ENCODE measurements around the gene WASF2. TPM values are rescaled to one million over a fixed set of nuclear protein-coding genes. Genes with fewer than 3 reads are reported as not detected.

WASF2 gene
- total and polyA plus RNA-seq, 2 of the 13 experiments (the other 11 are each of a cell fraction or from before 2014, with no cell fraction given), result 10.4 to 27.7 TPM

GRCh38 chr1:27522432-27523336 lies 32.7 kb upstream of the WASF2 start (continued):
- TF ChIP-seq MYPOP (CRISPR knock-in tag; IDR thresholded peaks at IDR 0.05), result no peak
- no peak for TF ChIP-seq ZBTB4 (CRISPR knock-in tag; IDR thresholded peaks at IDR 0.05; ENCODE audit: borderline replicate concordance)
- no peak for TF ChIP-seq ZFP36 (IDR thresholded peaks at IDR 0.05; ENCODE audit: borderline replicate concordance, low read depth, low read length, partially characterized antibody)
- TF ChIP-seq HNRNPH1 (optimal IDR thresholded peaks at IDR 0.05; ENCODE audit: low read depth, low read length), result no peak
- no peak for TF ChIP-seq U2AF1 (optimal IDR thresholded peaks at IDR 0.05; ENCODE audit: low read depth, low read length)
- TF ChIP-seq ZNF460 (CRISPR knock-in tag; IDR thresholded peaks at IDR 0.05; ENCODE audit: borderline replicate concordance), result no peak
- TF ChIP-seq PHF20 (CRISPR knock-in tag; IDR thresholded peaks at IDR 0.05), result no peak
- TF ChIP-seq SMARCE1 (IDR thresholded peaks at IDR 0.05; ENCODE audit: borderline replicate concordance), result no peak
- no peak for TF ChIP-seq ADNP (CRISPR knock-in tag; IDR thresholded peaks at IDR 0.05)
- TF ChIP-seq XBP1 (CRISPR knock-in tag; IDR thresholded peaks at IDR 0.05), result no peak
- no peak for TF ChIP-seq TRIM24 (CRISPR knock-in tag; IDR thresholded peaks at IDR 0.05)
- no peak for TF ChIP-seq ZSCAN12 (CRISPR knock-in tag; IDR thresholded peaks at IDR 0.05)
- peak; percentile 80 for TF ChIP-seq SRSF1 (optimal IDR thresholded peaks at IDR 0.05; ENCODE audit: low read depth, low read length)
- no peak for TF ChIP-seq NFRKB (IDR thresholded peaks at IDR 0.05)
- TF ChIP-seq ZNF772 (CRISPR knock-in tag; IDR thresholded peaks at IDR 0.05), result peak; percentile 38; the same call in 1 of the 2 replicates
- no peak for TF ChIP-seq ZNF720 (CRISPR knock-in tag; IDR thresholded peaks at IDR 0.05)
- TF ChIP-seq ZNF782 (CRISPR knock-in tag; IDR thresholded peaks at IDR 0.05; ENCODE audit: borderline replicate concordance), result no peak
- no peak for TF ChIP-seq NFYC (CRISPR knock-in tag; IDR thresholded peaks at IDR 0.05)
- TF ChIP-seq ZNF83 (CRISPR knock-in tag; IDR thresholded peaks at IDR 0.05; ENCODE audit: borderline replicate concordance), result no peak
- TF ChIP-seq ZNF691 (CRISPR knock-in tag; IDR thresholded peaks at IDR 0.05; ENCODE audit: borderline replicate concordance, low read depth), result no peak; the same call in 1 of the 2 replicates
- TF ChIP-seq THAP7 (CRISPR knock-in tag; IDR thresholded peaks at IDR 0.05), result peak; percentile 27; the same call in 1 of the 2 replicates
- TF ChIP-seq ZNF264 (CRISPR knock-in tag; IDR thresholded peaks at IDR 0.05), result no peak
- TF ChIP-seq HIVEP1 (CRISPR knock-in tag; IDR thresholded peaks at IDR 0.05), result no peak
- no peak; the same call in 1 of the 2 replicates for TF ChIP-seq KDM3A (CRISPR knock-in tag; IDR thresholded peaks at IDR 0.05; ENCODE audit: low read depth)
